Tibial artery (tissue), 4 donors: ENCODE results near the gene RECQL5.

Source experiments
- DNase-seq, 2 donors: peaks; one replicate each; pipeline ENCODE4 v3.0.0-alpha.2; 2019
- H3K27ac ChIP-seq, 2 donors: fragments of 200-600 bp; sonication (generic) in 1 of 2; 1 replicate in 1 of 2; 2 replicates in 1 of 2; pipeline ENCODE4 v1.5.1; 2018 to 2019; ENCODE audit warnings: mild to moderate bottlenecking in 1 of 2
- H3K27me3 ChIP-seq, 2 donors: fragments of 200-600 bp; sonication (generic) in 1 of 2; one replicate each; pipeline versions ENCODE4 v1.5.1 to v1.6.0; 2016 to 2019
- H3K36me3 ChIP-seq, 3 donors: fragments of 200-600 bp; sonication (generic) in 2 of 3; one replicate each; pipeline ENCODE4 v1.5.1; 2016 to 2019; ENCODE audit warnings: mild to moderate bottlenecking in 2 of 3
- H3K4me1 ChIP-seq, 4 donors: fragments of 200-600 bp; sonication (generic) in 2 of 4; 1 replicate in 3 of 4; 2 replicates in 1 of 4; pipeline ENCODE4 v1.5.1; 2016 to 2019
- H3K4me3 ChIP-seq, 2 donors: fragments of 200-600 bp; sonication (generic) in 1 of 2; 1 replicate in 1 of 2; 2 replicates in 1 of 2; pipeline ENCODE4 v1.5.1; 2018 to 2019; ENCODE audit warnings: mild to moderate bottlenecking in 2 of 2
- H3K9me3 ChIP-seq, 3 donors: fragments of 200-600 bp; sonication (generic) in 1 of 3; one replicate each; pipeline ENCODE4 v1.5.1; 2016 to 2019
- CTCF ChIP-seq, 2 experiments: fragments of 200-600 bp in 1 of 2; fragments of 450-650 bp in 1 of 2; IDR thresholded peaks; one replicate each; pipeline ENCODE4 v1.5.1; 2017 to 2019; ENCODE audit warnings: antibody characterized with exemption in 2 of 2, mild to moderate bottlenecking in 1 of 2, moderate library complexity in 1 of 2
- intact Hi-C: fragments of 100-400 bp; cut with DNase I; formaldehyde crosslinking; loops from one replicate; pipeline ENCODE4 v1.15.0; 2023; ENCODE audit warnings: low total_unique reads

Gene RECQL5

DNA sequence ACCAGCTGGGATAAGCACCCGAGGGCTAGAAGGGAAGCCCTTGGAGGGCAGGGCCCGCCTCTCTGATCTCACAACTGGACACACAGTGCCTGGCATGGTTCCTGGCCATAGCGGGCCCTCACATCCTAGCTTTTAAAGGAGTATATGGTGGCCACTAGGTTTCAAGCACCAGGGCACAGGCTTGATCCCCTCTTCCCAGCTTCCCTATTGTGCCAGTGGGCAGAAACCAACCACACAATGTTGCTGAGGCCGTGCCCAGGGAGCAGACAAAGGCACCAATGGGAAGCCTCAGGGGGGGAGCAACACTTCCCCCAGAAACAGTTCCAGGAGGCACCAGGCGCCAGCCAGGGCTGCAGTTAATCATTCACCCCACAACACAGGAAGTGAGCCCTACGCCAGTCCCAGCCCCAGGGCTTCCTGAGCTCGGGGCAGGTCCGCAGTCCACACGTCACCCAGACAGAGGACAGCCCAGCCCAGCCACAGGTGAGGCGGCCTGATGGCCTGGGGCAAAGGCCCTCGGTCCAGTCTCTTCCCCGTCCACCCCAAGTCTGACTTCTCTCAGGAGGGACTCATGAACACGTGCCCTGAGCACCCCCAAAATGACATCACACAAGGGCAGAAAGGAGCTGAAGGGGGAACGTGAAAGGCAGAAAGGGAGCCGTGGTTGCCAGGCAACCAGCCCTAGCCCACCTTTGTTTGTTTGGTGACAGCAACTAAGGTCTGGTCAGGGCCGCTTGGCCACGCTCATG is 20.9 kb downstream of the RECQL5 start:
- no peak overlapping the region for H3K27ac ChIP-seq
- H3K4me3 ChIP-seq: no peak overlapping the region

DNA sequence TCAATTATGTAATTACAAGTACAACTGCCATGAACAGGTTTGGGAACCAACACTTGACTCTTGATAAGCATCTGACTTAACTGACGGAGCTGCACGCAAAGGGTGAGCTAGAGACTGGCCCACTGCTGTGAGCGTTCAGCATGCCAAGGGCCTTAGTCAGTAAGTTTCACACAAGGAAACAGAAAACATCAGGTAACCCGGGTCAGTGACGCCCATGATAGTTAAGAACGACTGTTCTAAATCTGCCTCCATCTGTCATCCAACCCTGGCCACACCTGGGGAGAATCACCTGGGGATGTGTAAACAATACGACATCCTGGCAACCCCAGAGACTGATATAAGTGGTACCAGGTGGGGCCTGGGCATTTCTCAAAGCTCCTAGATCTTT is 21.5 kb downstream of the RECQL5 start:
- H3K27ac ChIP-seq: no peak overlapping the region
- H3K4me1 ChIP-seq: peaks cover 0 to 5% (median 0%) of the 10 kb centered on the region in 4 donors
- no peak for TF ChIP-seq CTCF (IDR thresholded peaks at IDR 0.05)
- H3K36me3 ChIP-seq: peaks cover 16 to 54% (median 26%) of the 10 kb centered on the region in 3 donors
- H3K27me3 ChIP-seq: no peaks in the 10 kb centered on the region
- DNase-seq: no peak
- no peaks in the 10 kb centered on the region for H3K9me3 ChIP-seq
- intact Hi-C loops: no loop called here
- H3K4me3 ChIP-seq: no peak overlapping the region

More for the DNA sequence above, 20.9 kb downstream of the RECQL5 start:
- Histone ChIP-seq H3K36me3 (peaks cover 22 to 54% (median 32%) of the 10 kb centered on the region in 3 donors), H3K9me3 (no peaks in the 10 kb centered on the region), H3K27me3 (no peaks in the 10 kb centered on the region), H3K4me1 (peaks cover 0 to 5% (median 0%) of the 10 kb centered on the region in 4 donors)
- intact Hi-C loops: no loop called here
- DNase-seq: peak in 1 of 2 donors; percentile 44
- no peak for TF ChIP-seq CTCF (IDR thresholded peaks at IDR 0.05)

- TF ChIP-seq CTCF (IDR thresholded peaks at IDR 0.05): no peak
- Histone ChIP-seq H3K36me3 (peaks cover 0 to 54% (median 18%) of the 10 kb centered on the region in 3 donors), H3K27me3 (no peaks in the 10 kb centered on the region), H3K4me3 (no peak overlapping the region), H3K4me1 (peaks cover 0 to 5% (median 0%) of the 10 kb centered on the region in 4 donors), H3K9me3 (no peaks in the 10 kb centered on the region), H3K27ac (no peak overlapping the region)
- intact Hi-C loops: no loop called here
- DNase-seq: no peak
Measured at GRCh38 chr17:75643643-75644017, 23.3 kb downstream of the RECQL5 start.

DNA sequence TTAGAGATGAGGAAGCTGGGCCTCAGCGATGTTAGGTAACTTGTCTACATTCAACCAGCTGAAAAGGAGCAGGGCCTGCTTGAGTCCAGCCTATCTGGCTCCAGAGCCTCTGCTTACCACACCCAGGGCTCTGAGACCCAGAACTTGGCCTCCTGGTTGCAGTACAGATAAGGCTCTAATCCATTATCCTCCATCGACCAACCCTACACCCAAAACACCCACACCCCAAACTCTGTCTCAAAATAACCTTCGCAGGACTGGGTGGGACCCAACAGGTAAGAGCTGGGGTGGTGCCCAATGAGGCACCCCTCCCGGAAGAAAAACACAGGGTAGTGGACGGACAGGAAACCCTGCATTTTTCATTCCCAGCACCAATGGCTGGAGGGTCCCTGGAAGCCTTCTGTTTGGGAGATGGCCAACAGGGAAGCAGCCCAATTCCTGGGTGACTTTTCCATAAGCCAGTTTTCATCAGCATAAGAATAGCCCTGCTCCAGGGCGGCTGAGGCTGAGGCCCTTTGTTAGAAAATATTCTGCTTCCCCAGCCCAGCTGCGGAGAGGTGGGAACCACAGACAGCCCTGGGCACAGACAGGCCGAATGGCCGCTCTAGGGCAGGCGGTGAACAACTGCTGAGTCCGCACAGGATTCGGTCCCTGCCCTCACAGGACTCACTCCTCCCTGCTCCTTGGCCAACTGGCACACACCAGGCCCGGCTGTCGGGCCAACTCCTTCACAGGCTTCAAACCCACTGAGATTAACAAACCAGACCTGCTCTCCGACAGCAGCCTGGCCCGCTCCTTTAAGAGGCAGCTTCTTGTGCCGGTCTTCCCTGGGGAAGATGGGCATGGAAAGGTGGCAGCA is 23.9 kb downstream of the RECQL5 start:
- no peak for DNase-seq
- H3K4me1 ChIP-seq: peaks cover 0 to 5% (median 0%) of the 10 kb centered on the region in 4 donors
- intact Hi-C loops: no loop called here
- no peaks in the 10 kb centered on the region for H3K9me3 ChIP-seq
- H3K4me3 ChIP-seq: no peak overlapping the region
- H3K27me3 ChIP-seq: no peaks in the 10 kb centered on the region
- no peak overlapping the region for H3K27ac ChIP-seq
- no peak for TF ChIP-seq CTCF (IDR thresholded peaks at IDR 0.05)
- H3K36me3 ChIP-seq: peaks cover 0 to 55% (median 18%) of the 10 kb centered on the region in 3 donors

GRCh38 chr17:75642182-75642783 is 24.7 kb downstream of the RECQL5 start:
- H3K4me1 ChIP-seq: peaks cover 0 to 5% (median 0%) of the 10 kb centered on the region in 4 donors
- DNase-seq: no peak
- no peaks in the 10 kb centered on the region for H3K9me3 ChIP-seq
- no peak for TF ChIP-seq CTCF (IDR thresholded peaks at IDR 0.05)
- no peaks in the 10 kb centered on the region for H3K27me3 ChIP-seq
- H3K4me3 ChIP-seq: no peak overlapping the region
- H3K36me3 ChIP-seq: peaks cover 0 to 58% (median 18%) of the 10 kb centered on the region in 3 donors
- intact Hi-C loops: no loop called here
- no peak overlapping the region for H3K27ac ChIP-seq
